Esophagus squamous epithelium (tissue), 5 donors: ENCODE data around the gene TPSD1. TPM values are rescaled to one million over a fixed set of nuclear protein-coding genes. Genes with fewer than 3 reads are reported as not detected.

Experiments
- DNase-seq: peaks from one replicate; lab custom pipeline; 2025; lab: John Stamatoyannopoulos, UW
- H3K27ac ChIP-seq, 4 donors: fragments of 200-600 bp; sonication (generic); one replicate each; pipeline ENCODE4 v1.5.1; 2016 to 2019; ENCODE audit warnings: mild to moderate bottlenecking in 1 of 4
- H3K27me3 ChIP-seq, 4 donors: fragments of 200-600 bp; sonication (generic); 1 replicate in 3 of 4; 2 replicates in 1 of 4; pipeline versions ENCODE4 v1.5.1 to v1.6.0; 2017 to 2021; ENCODE audit warnings: antibody characterized with exemption in 1 of 4
- H3K36me3 ChIP-seq, 3 donors: fragments of 200-600 bp; sonication (generic); one replicate each; pipeline ENCODE4 v1.5.1; 2016 to 2019
- H3K4me1 ChIP-seq, 3 donors: fragments of 200-600 bp; sonication (generic); one replicate each; pipeline ENCODE4 v1.5.1; 2017 to 2019
- H3K4me3 ChIP-seq, 4 donors: fragments of 200-600 bp; sonication (generic); 1 replicate in 3 of 4; 2 replicates in 1 of 4; pipeline ENCODE4 v1.5.1; 2016 to 2019; ENCODE audit warnings: mild to moderate bottlenecking in 2 of 4, moderate library complexity in 1 of 4
- H3K9me3 ChIP-seq, 3 donors: fragments of 200-600 bp; sonication (generic); one replicate each; pipeline ENCODE4 v1.5.1; 2016 to 2019
- CTCF ChIP-seq, 6 experiments: fragments of 450-650 bp in 4 of 6; fragments of 200-600 bp in 2 of 6; sonication (generic) in 2 of 6; IDR thresholded peaks; one replicate each; pipeline ENCODE4 v1.5.1; 2016 to 2019; ENCODE audit warnings: antibody characterized with exemption in 6 of 6, mild to moderate bottlenecking in 4 of 6, moderate library complexity in 4 of 6
- POLR2A ChIP-seq, 4 donors: fragments of 450-650 bp; IDR thresholded peaks; one replicate each; pipeline ENCODE4 v1.6.1; 2017; ENCODE audit warnings: antibody characterized with exemption in 4 of 4, mild to moderate bottlenecking in 4 of 4, moderate library complexity in 3 of 4
- WGBS, 2 donors: methylation state at CpG; one replicate each; pipeline ENCODE4 v1.1.5; 2018; 5-methylcytosine and 5-hydroxymethylcytosine counted together
- intact Hi-C: fragments of 100-400 bp; cut with DNase I; formaldehyde crosslinking; loops from one replicate; pipeline ENCODE4 v1.15.0; 2022
- total RNA-seq, 4 donors: library from RNA; depleted of rRNA; stranded (reverse); fragments of >200 nt; gene quantifications; one replicate each; pipeline ENCODE4 v1.1.0, GENCODE V29; 2016
- donor health status: DM: yes; HTN: yes; CAD: no.

The TPSD1 gene
- total RNA-seq, 4 donors from 2014 or later, result 0.91 to 5.9 TPM; not detected in 2

- 88% methylated on average over 10 of the region's 24 CpGs; no CpG with 5 or more reads in 1 of the 2 donors for WGBS, 2 donors
- Histone ChIP-seq H3K4me1 (no peaks in the 10 kb centered on the region), H3K27me3 (peaks cover 0 to 7% (median 0%) of the 10 kb centered on the region in 4 donors), H3K27ac (no peak overlapping the region), H3K9me3 (no peaks in the 10 kb centered on the region), H3K4me3 (no peak overlapping the region), H3K36me3 (peaks cover 0 to 38% (median 0%) of the 10 kb centered on the region in 3 donors)
- no peak for TF ChIP-seq CTCF (IDR thresholded peaks at IDR 0.05)
- TF ChIP-seq POLR2A (IDR thresholded peaks at IDR 0.05), result no peak
- DNase-seq, result no peak
- intact Hi-C loops, result no loop called here
These were observed 38.3 kb upstream of the TPSD1 start for GRCh38 chr16:1217526-1217925.

GRCh38 chr16:1218061-1218929, 37.6 kb upstream of the TPSD1 start:
- no peaks in the 10 kb centered on the region for H3K4me1 ChIP-seq
- H3K4me3 ChIP-seq, result no peak overlapping the region
- intact Hi-C loops, result no loop called here
- H3K27me3 ChIP-seq, result peaks cover 0 to 7% (median 0%) of the 10 kb centered on the region in 4 donors
- WGBS, 2 donors, result 78 to 86% methylated on average over 21 to 25 of the region's 49 CpGs
- no peak overlapping the region for H3K27ac ChIP-seq
- peaks cover 0 to 33% (median 0%) of the 10 kb centered on the region in 3 donors for H3K36me3 ChIP-seq
- no peaks in the 10 kb centered on the region for H3K9me3 ChIP-seq
- DNase-seq, result no peak
- TF ChIP-seq POLR2A (IDR thresholded peaks at IDR 0.05), result no peak
- TF ChIP-seq CTCF (IDR thresholded peaks at IDR 0.05), result no peak

GRCh38 chr16:1218930-1219611, 36.8 kb upstream of the TPSD1 start:
- H3K4me3 ChIP-seq, result no peak overlapping the region
- no peak for DNase-seq
- H3K9me3 ChIP-seq, result no peaks in the 10 kb centered on the region
- no peak for TF ChIP-seq POLR2A (IDR thresholded peaks at IDR 0.05)
- TF ChIP-seq CTCF (IDR thresholded peaks at IDR 0.05), result no peak
- peaks cover 0 to 7% (median 0%) of the 10 kb centered on the region in 4 donors for H3K27me3 ChIP-seq
- no peak overlapping the region for H3K27ac ChIP-seq
- WGBS, 2 donors, result 61 to 82% methylated on average over 6 to 7 of the region's 24 CpGs
- intact Hi-C loops, result no loop called here
- no peaks in the 10 kb centered on the region for H3K4me1 ChIP-seq
- peaks cover 0 to 28% (median 0%) of the 10 kb centered on the region in 3 donors for H3K36me3 ChIP-seq

GRCh38 chr16:1220098-1220728, 35.7 kb upstream of the TPSD1 start:
- H3K4me3 ChIP-seq, result no peak overlapping the region
- TF ChIP-seq POLR2A (IDR thresholded peaks at IDR 0.05) (no peak), CTCF (IDR thresholded peaks at IDR 0.05) (no peak)
- 80% methylated on average over 14 of the region's 55 CpGs; no CpG with 5 or more reads in 1 of the 2 donors for WGBS, 2 donors
- no peaks in the 10 kb centered on the region for H3K9me3 ChIP-seq
- H3K27ac ChIP-seq, result no peak overlapping the region
- DNase-seq, result no peak
- H3K27me3 ChIP-seq, result peaks cover 0 to 15% (median 0%) of the 10 kb centered on the region in 4 donors
- peaks cover 0 to 17% (median 0%) of the 10 kb centered on the region in 3 donors for H3K36me3 ChIP-seq
- intact Hi-C loops, result no loop called here
- H3K4me1 ChIP-seq, result no peaks in the 10 kb centered on the region
